HFF-Myc (cell line): Measurements from ENCODE around the gene C11orf98.
A peak's percentile ranks its signal among the peaks of the same experiment; 100 is the strongest.
"Not testable (repeated sequence)": the region's sequence is repeated elsewhere in the genome, so short reads cannot be mapped to it uniquely, and the experiment has no call there.

Experiments
- DNase-seq: peaks from one replicate; pipeline ENCODE4 v3.0.0-alpha.2; 2011; ENCODE audit warnings: low read depth; ENCODE audit errors: extremely low read depth
- H3K4me3 ChIP-seq: replicated peaks from 2 replicates; pipeline ENCODE4 v1.5.1; 2011; ENCODE audit warnings: low read depth, mild to moderate bottlenecking, control low read depth, low read length
- TF ChIP-seq, protein P1 (sequence below): IDR thresholded peaks from 2 replicates; pipeline ENCODE4 v1.5.1; 2012; ENCODE audit warnings: mild to moderate bottlenecking, low read depth, low read length, control low read depth; ENCODE audit errors: missing control alignments

C11orf98 gene

DNA sequence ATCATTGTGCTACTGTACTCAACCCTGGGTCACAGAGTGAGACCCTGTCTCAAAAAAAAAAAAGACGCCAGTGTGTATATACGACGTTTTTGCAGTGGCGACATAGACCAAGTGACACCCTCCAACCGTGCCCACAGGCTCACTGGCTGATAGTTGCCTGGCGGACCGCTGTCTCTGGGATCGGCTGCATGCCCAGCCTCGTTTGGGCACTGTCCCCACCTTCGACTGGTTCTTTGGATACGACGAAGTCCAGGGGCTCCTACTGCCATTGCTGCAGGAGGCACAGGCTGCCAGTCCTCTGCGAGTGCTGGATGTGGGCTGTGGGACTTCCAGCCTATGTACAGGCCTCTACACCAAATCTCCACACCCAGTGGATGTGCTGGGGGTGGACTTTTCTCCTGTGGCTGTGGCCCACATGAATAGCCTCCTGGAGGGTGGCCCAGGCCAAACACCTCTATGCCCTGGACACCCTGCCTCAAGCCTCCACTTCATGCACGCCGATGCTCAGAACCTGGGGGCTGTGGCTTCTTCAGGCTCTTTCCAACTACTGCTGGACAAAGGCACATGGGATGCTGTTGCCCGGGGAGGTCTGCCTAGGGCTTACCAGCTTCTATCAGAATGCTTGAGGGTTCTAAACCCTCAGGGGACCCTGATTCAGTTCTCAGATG is 1.4 kb upstream of the C11orf98 start:
- TF ChIP-seq, protein P1, sequence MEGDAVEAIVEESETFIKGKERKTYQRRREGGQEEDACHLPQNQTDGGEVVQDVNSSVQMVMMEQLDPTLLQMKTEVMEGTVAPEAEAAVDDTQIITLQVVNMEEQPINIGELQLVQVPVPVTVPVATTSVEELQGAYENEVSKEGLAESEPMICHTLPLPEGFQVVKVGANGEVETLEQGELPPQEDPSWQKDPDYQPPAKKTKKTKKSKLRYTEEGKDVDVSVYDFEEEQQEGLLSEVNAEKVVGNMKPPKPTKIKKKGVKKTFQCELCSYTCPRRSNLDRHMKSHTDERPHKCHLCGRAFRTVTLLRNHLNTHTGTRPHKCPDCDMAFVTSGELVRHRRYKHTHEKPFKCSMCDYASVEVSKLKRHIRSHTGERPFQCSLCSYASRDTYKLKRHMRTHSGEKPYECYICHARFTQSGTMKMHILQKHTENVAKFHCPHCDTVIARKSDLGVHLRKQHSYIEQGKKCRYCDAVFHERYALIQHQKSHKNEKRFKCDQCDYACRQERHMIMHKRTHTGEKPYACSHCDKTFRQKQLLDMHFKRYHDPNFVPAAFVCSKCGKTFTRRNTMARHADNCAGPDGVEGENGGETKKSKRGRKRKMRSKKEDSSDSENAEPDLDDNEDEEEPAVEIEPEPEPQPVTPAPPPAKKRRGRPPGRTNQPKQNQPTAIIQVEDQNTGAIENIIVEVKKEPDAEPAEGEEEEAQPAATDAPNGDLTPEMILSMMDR, result no peak
- DNase-seq, result no peak
- peak overlapping the region; percentile 98 for H3K4me3 ChIP-seq

GRCh38 chr11:62665599-62666258 is 719 bp upstream of the C11orf98 start:
- DNase-seq, result no peak
- H3K4me3 ChIP-seq, result peak overlapping the region; percentile 98
- TF ChIP-seq, protein P1, result no peak

- no peak for DNase-seq
- peak overlapping the region; percentile 98 for H3K4me3 ChIP-seq
- TF ChIP-seq, protein P1, result no peak
These were observed 470 bp downstream of the C11orf98 start for GRCh38 chr11:62664405-62665074.

- no peak overlapping the region for H3K4me3 ChIP-seq
- DNase-seq, result no peak
- TF ChIP-seq, protein P1, result no peak
These were observed 8.1 kb downstream of the C11orf98 start for GRCh38 chr11:62656796-62657429.

GRCh38 chr11:62654297-62654696 is 10.7 kb downstream of the C11orf98 start:
- TF ChIP-seq, protein P1, result no peak
- no peak for DNase-seq
- H3K4me3 ChIP-seq, result no peak overlapping the region

- no peak for DNase-seq
- peak overlapping the region; percentile 66 for H3K4me3 ChIP-seq
- TF ChIP-seq, protein P1, result no peak
These were observed 12.6 kb downstream of the C11orf98 start for GRCh38 chr11:62652161-62653006.

- H3K4me3 ChIP-seq, DNase-seq: not testable (repeated sequence)
These were observed 14.7 kb downstream of the C11orf98 start for GRCh38 chr11:62650283-62650682.
